ENCODE results near the gene SLC1A2. TPM values are rescaled to one million over a fixed set of nuclear protein-coding genes. Genes with fewer than 3 reads are reported as not detected.

Gene SLC1A2
- total and polyA plus RNA-seq, 4 donors = 0.35 to 17.0 (median 1.1) TPM

- H3K9ac ChIP-seq (ENCODE audit: insufficient read depth in 1 of 2, low read length in 2 of 2) = no peak overlapping the region
- ATAC-seq (ENCODE audit: insufficient read depth, low FRiP score) (no peak), DNase-seq (no peak)
- H3K4me3 ChIP-seq = no peak overlapping the region
- no peaks in the 10 kb centered on the region for H3K36me3 ChIP-seq (ENCODE audit: control insufficient read depth in 4 of 4, insufficient read depth in 4 of 4, low read length in 4 of 4)
- H3K27ac ChIP-seq (ENCODE audit: low read depth in 1 of 2, low read length in 1 of 2) = no peak overlapping the region
- no peak for TF ChIP-seq CTCF (IDR thresholded peaks at IDR 0.05; ENCODE audit: control extremely low read depth, extremely low read depth)
- no peaks in the 10 kb centered on the region for H3K27me3 ChIP-seq (ENCODE audit: control insufficient read depth in 3 of 3, insufficient read depth in 3 of 3, low read length in 2 of 3)
- WGBS, 2 donors = 53 to 59% methylated on average over 3 of the region's 3 CpGs
- peaks cover 0 to 2% (median 0%) of the 10 kb centered on the region in 4 donors for H3K9me3 ChIP-seq (ENCODE audit: control insufficient read depth in 4 of 4, insufficient read depth in 3 of 4, low read length in 3 of 4)
- peaks cover 0 to 1% (median 0%) of the 10 kb centered on the region in 5 donors for H3K4me1 ChIP-seq (ENCODE audit: control insufficient read depth in 5 of 5, insufficient read depth in 5 of 5, low read length in 5 of 5)
Observed at GRCh38 chr11:35311331-35311730, 108.0 kb downstream of the SLC1A2 start.

- Histone ChIP-seq H3K9me3 (ENCODE audit: control insufficient read depth in 4 of 4, insufficient read depth in 3 of 4, low read length in 3 of 4) (peaks cover 0 to 3% (median 0%) of the 10 kb centered on the region in 4 donors), H3K9ac (ENCODE audit: insufficient read depth in 1 of 2, low read length in 2 of 2) (no peak overlapping the region), H3K4me1 (ENCODE audit: control insufficient read depth in 5 of 5, insufficient read depth in 5 of 5, low read length in 5 of 5) (peaks cover 0 to 5% (median 3%) of the 10 kb centered on the region in 5 donors), H3K27me3 (ENCODE audit: control insufficient read depth in 3 of 3, insufficient read depth in 3 of 3, low read length in 2 of 3) (no peaks in the 10 kb centered on the region), H3K27ac (ENCODE audit: low read depth in 1 of 2, low read length in 1 of 2) (peak overlapping the region in 1 of 2 donors; percentile 67), H3K4me3 (no peak overlapping the region), H3K36me3 (ENCODE audit: control insufficient read depth in 4 of 4, insufficient read depth in 4 of 4, low read length in 4 of 4) (no peaks in the 10 kb centered on the region)
- WGBS, 2 donors = 49 to 61% methylated on average over 9 of the region's 9 CpGs
- no peak for TF ChIP-seq CTCF (IDR thresholded peaks at IDR 0.05; ENCODE audit: control extremely low read depth, extremely low read depth)
- no peak for ATAC-seq (ENCODE audit: insufficient read depth, low FRiP score)
- no peak for DNase-seq
Observed at GRCh38 chr11:35308157-35308556, 111.2 kb downstream of the SLC1A2 start.

- Histone ChIP-seq H3K4me3 (no peak overlapping the region), H3K4me1 (ENCODE audit: control insufficient read depth in 5 of 5, insufficient read depth in 5 of 5, low read length in 5 of 5) (peaks cover 0 to 5% (median 3%) of the 10 kb centered on the region in 5 donors), H3K27ac (ENCODE audit: low read depth in 1 of 2, low read length in 1 of 2) (no peak overlapping the region), H3K36me3 (ENCODE audit: control insufficient read depth in 4 of 4, insufficient read depth in 4 of 4, low read length in 4 of 4) (no peaks in the 10 kb centered on the region), H3K27me3 (ENCODE audit: control insufficient read depth in 3 of 3, insufficient read depth in 3 of 3, low read length in 2 of 3) (no peaks in the 10 kb centered on the region), H3K9me3 (ENCODE audit: control insufficient read depth in 4 of 4, insufficient read depth in 3 of 4, low read length in 3 of 4) (peaks cover 0 to 3% (median 0%) of the 10 kb centered on the region in 4 donors), H3K9ac (ENCODE audit: insufficient read depth in 1 of 2, low read length in 2 of 2) (no peak overlapping the region)
- 94 to 95% methylated on average over 4 of the region's 4 CpGs for WGBS, 2 donors
- no peak for ATAC-seq (ENCODE audit: insufficient read depth, low FRiP score)
- no peak for DNase-seq
- no peak for TF ChIP-seq CTCF (IDR thresholded peaks at IDR 0.05; ENCODE audit: control extremely low read depth, extremely low read depth)
Observed at GRCh38 chr11:35307221-35307621, 112.1 kb downstream of the SLC1A2 start.

Data from lung (tissue), 12 donors.